K562 (cell line): Measurements from ENCODE around the gene NCKAP1. TPM values are rescaled to one million over a fixed set of nuclear protein-coding genes. Genes with fewer than 3 reads are reported as not detected.

ENCODE experiments used
- ARID1B ChIP-seq: fragments of 450-650 bp; IDR thresholded peaks from 2 replicates; pipeline ENCODE4 v1.6.1; 2016; ENCODE audit warnings: antibody characterized with exemption, mild to moderate bottlenecking, inconsistent platforms
- CBFA2T2 ChIP-seq: fragments of 450-650 bp; conservative IDR thresholded peaks from 2 replicates; pipeline ENCODE4 v1.6.1; 2017; ENCODE audit warnings: mild to moderate bottlenecking
- CREM ChIP-seq: IDR thresholded peaks from 2 replicates; pipeline ENCODE4 v1.6.1; 2014; ENCODE audit warnings: antibody characterized with exemption, low read depth
- CXXC5 ChIP-seq: fragments of 250-450 bp; sonication (Bioruptor Pico); IDR thresholded peaks from 2 replicates; pipeline ENCODE4 v1.8.0; 2022; ENCODE audit warnings: inconsistent platforms, mild to moderate bottlenecking, moderate library complexity
- FOSL1 ChIP-seq: fragments of 200-800 bp; sonication (Bioruptor generic); conservative IDR thresholded peaks from 2 replicates; pipeline ENCODE4 v1.6.1; 2016; ENCODE audit warnings: missing genetic modification characterization, missing compliant biosample characterization
- GABPB2 ChIP-seq: fragments of 250-450 bp; sonication (Bioruptor Pico); conservative IDR thresholded peaks from 2 replicates; pipeline ENCODE4 v1.5.1; 2021; ENCODE audit warnings: mild to moderate bottlenecking
- LEF1 ChIP-seq: fragments of 450-650 bp; IDR thresholded peaks from 2 replicates; pipeline ENCODE4 v1.6.1; 2016; ENCODE audit warnings: mild to moderate bottlenecking
- MEF2A ChIP-seq: IDR thresholded peaks from 2 replicates; pipeline ENCODE4 v1.6.1; 2011; ENCODE audit warnings: low read depth, mild to moderate bottlenecking, low read length, moderate library complexity; ENCODE audit not compliant: control insufficient read depth
- MEIS2 ChIP-seq: fragments of 450-650 bp; IDR thresholded peaks from 2 replicates; pipeline ENCODE4 v1.6.1; 2014; ENCODE audit warnings: mild to moderate bottlenecking; ENCODE audit not compliant: partially characterized antibody
- MXI1 ChIP-seq: IDR thresholded peaks from 2 replicates; pipeline ENCODE4 v1.6.1; 2011; ENCODE audit warnings: low read depth, mild to moderate bottlenecking, improper control_type of control experiment, low read length
- NCOR1 ChIP-seq: fragments of 450-650 bp; IDR thresholded peaks from 2 replicates; pipeline ENCODE4 v1.6.1; 2016; ENCODE audit warnings: mild to moderate bottlenecking, moderate library complexity
- NUFIP1 ChIP-seq: fragments of 450-650 bp; IDR thresholded peaks from 2 replicates; pipeline ENCODE4 v1.6.1; 2018; ENCODE audit not compliant: partially characterized antibody
- PHTF2 ChIP-seq: fragments of 250-450 bp; sonication (Bioruptor Pico); IDR thresholded peaks from 2 replicates; pipeline ENCODE4 v1.5.0; 2021; ENCODE audit warnings: mild to moderate bottlenecking
- POLR2AphosphoS2 ChIP-seq: IDR thresholded peaks from 2 replicates; pipeline ENCODE4 v1.6.1; 2012; ENCODE audit warnings: low read length, improper control_type of control experiment
- POLR2AphosphoS5 ChIP-seq: IDR thresholded peaks from 2 replicates; pipeline ENCODE4 v1.6.1; 2011; ENCODE audit warnings: mild to moderate bottlenecking, low read depth, low read length, moderate library complexity; ENCODE audit not compliant: control insufficient read depth, insufficient read depth
- POLR3G ChIP-seq: IDR thresholded peaks from 2 replicates; pipeline ENCODE4 v1.6.1; 2011; ENCODE audit not compliant: insufficient read length, insufficient replicate concordance; ENCODE audit errors: extremely low read depth
- RBBP5 ChIP-seq: fragments of 200-600 bp; sonication (generic); IDR thresholded peaks from 2 replicates; pipeline ENCODE4 v1.6.1; 2012; ENCODE audit warnings: borderline replicate concordance, mild to moderate bottlenecking, low read length, control low read depth, inconsistent platforms; ENCODE audit not compliant: insufficient read depth, poor library complexity, severe bottlenecking
- RNF2 ChIP-seq: sonication (generic); IDR thresholded peaks from 2 replicates; pipeline ENCODE4 v1.6.1; 2016
- SMARCA4 ChIP-seq: fragments of 450-650 bp; IDR thresholded peaks from 2 replicates; pipeline ENCODE4 v1.6.1; 2016
- TBP ChIP-seq: optimal IDR thresholded peaks from 2 replicates; pipeline ENCODE3; 2011; ENCODE audit warnings: low read depth, low read length, improper control_type of control experiment
- TEAD1 ChIP-seq, 2 experiments: fragments of 450-650 bp in 1 of 2; sonication (generic) in 1 of 2; formaldehyde crosslinking; IDR thresholded peaks; 2 replicates each; pipeline versions ENCODE4 v1.4.0 to v1.8.0; 2020 to 2022; ENCODE audit warnings: mild to moderate bottlenecking in 2 of 2, missing genetic modification reagents in 1 of 2
- ZBTB2 ChIP-seq: fragments of 450-650 bp; IDR thresholded peaks from 2 replicates; pipeline ENCODE4 v1.6.1; 2016; ENCODE audit warnings: antibody characterized with exemption
- ZFX ChIP-seq: sonication (generic); formaldehyde crosslinking; IDR thresholded peaks from 2 replicates; pipeline ENCODE4 v1.8.0; 2022; ENCODE audit warnings: mild to moderate bottlenecking, missing genetic modification reagents, moderate library complexity
- ZNF384 ChIP-seq: IDR thresholded peaks from 2 replicates; pipeline ENCODE4 v1.6.1; 2012; ENCODE audit warnings: low read depth, low read length, improper control_type of control experiment
- ZNF395 ChIP-seq: fragments of 200-800 bp; sonication (Bioruptor generic); IDR thresholded peaks from 2 replicates; pipeline ENCODE4 v1.6.1; 2017; ENCODE audit warnings: missing genetic modification characterization, missing compliant biosample characterization
- ZSCAN29 ChIP-seq: fragments of 450-650 bp; IDR thresholded peaks from 2 replicates; pipeline ENCODE4 v1.6.1; 2017
- polyA plus RNA-seq, 8 experiments: library from polyadenylated mRNA; depleted of rRNA in 4 of 8; stranded (reverse) in 5 of 8; unstranded in 3 of 8; fragments of >200 nt; fragmentation: Nextera tagmentation in 2 of 8; fragmentation: Illumina TruSeq in 1 of 8; extraction: Ambion mirVana in 2 of 8; extraction: Trizol in 1 of 8; gene quantifications; 2 replicates each; pipeline versions ENCODE4 v1.2.1 to v1.2.3, GENCODE V29; 2011 to 2014; ENCODE audit warnings: inconsistent platforms in 1 of 8, missing spikeins in 1 of 8
- total RNA-seq, 7 experiments: library from RNA; depleted of rRNA in 6 of 7; stranded (reverse); fragments of >200 nt in 6 of 7; fragmentation: Illumina TruSeq in 2 of 7; extraction: Trizol in 2 of 7; gene quantifications; 2 replicates each; pipeline versions ENCODE4 v1.2.1 to v1.2.3, GENCODE V29; 2011 to 2021; ENCODE audit warnings: low replicate concordance in 1 of 7

The NCKAP1 gene
- total and polyA plus RNA-seq, 9 of the 15 experiments (the other 6 are each of a cell fraction or from before 2014, with no cell fraction given) = 34.0 to 153 (median 88.7) TPM

- peak; percentile 72 for TF ChIP-seq POLR2AphosphoS5
- peak; percentile 78; the same call in 1 of the 2 replicates for TF ChIP-seq MEF2A
- TF ChIP-seq MEIS2 = peak; percentile 69
- TF ChIP-seq NUFIP1 = no peak
- 0 out of 2 replicates have a peak, but pooled peaks have one; percentile 49 for TF ChIP-seq ZBTB2
- no peak for TF ChIP-seq PHTF2 (CRISPR knock-in tag)
- peak; percentile 70 for TF ChIP-seq NCOR1
- no peak for TF ChIP-seq ZNF384
- peak; percentile 64 for TF ChIP-seq CXXC5 (CRISPR knock-in tag)
- TF ChIP-seq CBFA2T2 = peak; percentile 81
- no peak for TF ChIP-seq POLR2AphosphoS2
- TF ChIP-seq TEAD1 (CRISPR knock-in tag; IDR thresholded peaks at IDR 0.05) = no peak
- TF ChIP-seq ZSCAN29 = peak; percentile 28; the same call in 1 of the 2 replicates
- TF ChIP-seq LEF1 = no peak
- no peak for TF ChIP-seq MXI1
- peak; percentile 30; the same call in 1 of the 2 replicates for TF ChIP-seq ZFX (CRISPR knock-in tag)
- TF ChIP-seq ARID1B = peak; percentile 82
- TF ChIP-seq CREM = 0 out of 2 replicates have a peak, but pooled peaks have one; percentile 11
- no peak for TF ChIP-seq ZNF395 (CRISPR knock-in tag)
- TF ChIP-seq TBP = peak; percentile 96
- TF ChIP-seq RNF2 = peak; percentile 30; the same call in 1 of the 2 replicates
- TF ChIP-seq SMARCA4 = peak; percentile 42; the same call in 1 of the 2 replicates
- TF ChIP-seq GABPB2 (CRISPR knock-in tag) = no peak
- no peak for TF ChIP-seq POLR3G
- TF ChIP-seq FOSL1 = no peak
- TF ChIP-seq RBBP5 = no peak
Measured at GRCh38 chr2:182994228-182994912, 43.9 kb downstream of the NCKAP1 start (continued).
